ENCODE measurements around the gene ARL6IP6.
"Not testable (repeated sequence)": the region's sequence is repeated elsewhere in the genome, so short reads cannot be mapped to it uniquely, and the experiment has no call there.

The ARL6IP6 gene

DNA sequence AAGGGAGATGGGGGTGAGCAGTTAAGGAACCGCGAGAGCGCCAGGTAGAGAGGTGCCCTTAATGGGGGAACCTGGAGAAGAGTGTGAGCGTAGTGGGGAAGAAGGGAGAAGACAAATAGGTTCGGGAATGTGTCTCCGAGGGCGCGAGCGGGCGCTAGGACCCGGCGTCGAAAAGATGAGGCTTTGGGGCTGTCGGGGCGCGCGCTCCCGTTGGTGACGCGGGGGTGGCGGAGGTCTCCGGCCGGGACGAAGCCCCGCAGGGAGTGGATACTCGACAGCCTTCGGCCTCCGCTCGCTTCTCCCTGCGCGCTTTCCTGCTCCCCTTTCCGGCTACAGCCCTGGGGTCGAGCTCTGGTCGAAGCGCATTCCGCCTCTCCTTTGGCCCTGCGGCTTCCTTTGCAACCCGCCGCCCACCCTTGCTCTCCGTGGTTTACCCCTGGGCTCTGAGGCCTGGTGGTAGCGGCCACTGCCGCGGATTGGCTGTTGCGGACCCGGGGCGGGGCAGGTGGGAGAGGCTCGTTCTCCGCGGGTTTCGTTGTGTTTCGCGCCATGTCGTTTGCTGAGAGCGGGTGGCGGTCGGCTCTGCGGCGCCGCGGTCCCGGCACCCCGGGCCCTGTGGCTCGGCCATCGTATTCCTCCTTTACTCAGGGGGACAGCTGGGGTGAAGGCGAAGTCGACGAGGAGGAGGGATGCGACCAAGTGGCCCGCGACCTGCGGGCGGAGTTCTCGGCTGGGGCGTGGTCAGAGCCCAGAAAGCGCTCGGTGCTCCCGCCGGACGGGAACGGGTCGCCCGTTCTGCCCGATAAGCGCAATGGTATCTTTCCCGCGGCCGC, at the start of gene ARL6IP6:
Gene ARL6IP6, plus strand, starts transcription at position 545 of the 833 bp plus-strand sequence. Its CDS starts 5 bp downstream, at position 550.
- peak; percentile 89 to 94 for DNase-seq

DNA sequence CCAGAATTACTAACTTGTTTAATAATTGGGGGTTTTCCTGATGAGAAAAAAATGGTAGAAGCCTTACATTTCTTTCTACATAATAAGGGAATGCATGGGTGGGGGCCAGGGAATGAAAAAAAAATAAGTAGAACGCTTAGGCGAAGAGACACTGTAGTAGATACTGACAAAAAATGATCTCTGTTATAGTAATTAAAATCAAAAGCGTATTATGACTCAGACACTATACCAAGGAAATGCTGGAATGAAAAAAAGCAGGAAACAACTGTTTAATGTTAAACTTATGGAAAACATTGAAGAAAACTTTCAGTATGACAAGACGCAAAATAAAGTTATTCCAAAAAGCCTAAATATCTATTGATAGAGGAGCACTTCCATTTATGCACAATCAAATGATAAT, 44.1 kb upstream of the ARL6IP6 start:
- DNase-seq: no peak

DNA sequence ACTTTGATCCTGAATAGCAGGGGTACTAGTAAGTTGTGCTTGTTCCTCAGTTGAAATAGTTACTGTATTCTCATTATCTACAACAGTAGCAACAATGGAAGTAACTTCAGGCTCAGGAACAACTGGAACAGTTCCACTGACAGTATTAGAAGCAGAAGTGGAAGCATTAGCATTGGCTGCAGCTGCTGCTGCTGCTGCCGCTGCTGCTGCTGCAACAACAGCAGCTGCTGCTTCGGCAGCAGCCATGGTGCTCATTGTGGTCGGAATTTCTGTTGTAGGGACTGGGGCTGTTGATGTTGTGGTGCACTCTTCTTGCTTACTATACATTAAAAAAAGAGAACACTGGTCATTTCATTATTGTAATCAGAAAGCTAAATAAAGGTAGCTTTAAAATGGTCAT, 42.0 kb upstream of the ARL6IP6 start:
- DNase-seq: no peak

DNA sequence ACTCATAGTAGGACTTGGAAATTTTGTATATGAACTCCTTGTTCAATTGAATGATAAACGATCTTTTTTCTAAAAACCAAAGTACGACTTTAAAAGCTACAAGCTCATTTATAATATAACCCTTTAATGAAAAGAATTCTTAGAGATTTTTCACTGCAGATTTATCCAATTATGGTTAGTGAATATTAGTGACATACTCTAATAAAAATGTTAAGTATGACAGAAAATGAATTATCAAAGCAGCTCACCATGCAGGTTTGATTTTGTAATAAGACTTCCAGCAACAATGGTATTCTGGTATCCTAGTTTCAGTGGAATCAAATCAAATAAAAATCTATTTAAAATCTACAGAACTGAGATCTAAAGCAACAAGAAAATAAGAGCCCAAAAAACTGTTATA, 39.6 kb upstream of the ARL6IP6 start:
- no peak for DNase-seq

DNA sequence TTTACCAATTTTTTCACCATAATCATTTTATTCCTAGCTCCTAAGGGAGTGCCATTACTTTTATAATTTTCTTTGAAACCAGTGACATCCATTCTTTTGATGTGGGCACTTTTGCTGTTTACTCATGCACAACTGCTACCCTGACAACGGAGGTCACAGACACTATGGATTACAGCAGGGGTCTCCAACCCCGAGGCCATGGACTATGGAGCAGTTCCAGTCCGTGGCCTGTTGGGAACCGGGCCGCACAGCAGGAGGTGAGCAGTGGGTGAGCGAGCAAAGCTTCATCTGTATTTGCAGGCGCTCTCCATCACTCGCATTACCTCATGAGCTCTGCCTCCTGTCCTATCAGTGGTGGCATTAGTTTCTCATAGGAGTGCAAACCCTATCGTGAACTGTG, 35.8 kb upstream of the ARL6IP6 start:
- DNase-seq: no peak

DNA sequence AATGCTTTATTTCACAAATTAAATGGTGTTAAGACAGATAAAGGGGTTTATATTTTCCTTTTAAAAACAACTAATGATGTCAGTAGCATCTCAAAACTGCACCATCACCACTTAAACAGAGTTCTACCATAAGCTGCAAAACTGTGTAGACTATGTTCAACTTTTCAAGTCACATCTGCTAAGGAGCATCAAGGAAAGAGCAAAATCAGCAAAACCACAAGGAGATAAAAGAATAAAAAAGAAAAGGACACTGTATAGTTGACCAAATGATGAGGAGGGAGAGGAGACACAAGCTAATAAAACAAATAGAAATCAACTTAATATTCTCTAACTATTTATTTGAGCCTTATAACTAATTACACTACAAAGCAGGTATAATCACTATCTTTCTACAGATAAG, 35.0 kb upstream of the ARL6IP6 start:
- no peak for DNase-seq

DNA sequence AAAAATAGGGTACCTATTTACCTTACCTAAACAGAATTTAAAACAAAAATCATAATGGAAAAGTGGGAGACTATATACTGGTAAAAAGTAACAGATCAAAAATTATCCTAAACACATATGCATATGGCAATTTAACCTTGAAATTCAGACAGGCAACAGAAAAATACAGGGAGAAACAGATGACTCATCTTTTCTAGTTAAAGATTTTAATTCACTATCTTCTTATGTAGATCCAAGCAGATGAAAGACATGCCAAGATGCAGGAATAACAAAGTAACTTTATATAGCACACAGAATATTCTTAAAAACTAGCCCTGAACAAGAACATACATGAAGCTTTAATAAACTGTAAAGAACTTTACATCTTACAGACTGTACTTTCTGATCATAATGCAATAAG, 32.1 kb upstream of the ARL6IP6 start:
- no peak for DNase-seq

DNA sequence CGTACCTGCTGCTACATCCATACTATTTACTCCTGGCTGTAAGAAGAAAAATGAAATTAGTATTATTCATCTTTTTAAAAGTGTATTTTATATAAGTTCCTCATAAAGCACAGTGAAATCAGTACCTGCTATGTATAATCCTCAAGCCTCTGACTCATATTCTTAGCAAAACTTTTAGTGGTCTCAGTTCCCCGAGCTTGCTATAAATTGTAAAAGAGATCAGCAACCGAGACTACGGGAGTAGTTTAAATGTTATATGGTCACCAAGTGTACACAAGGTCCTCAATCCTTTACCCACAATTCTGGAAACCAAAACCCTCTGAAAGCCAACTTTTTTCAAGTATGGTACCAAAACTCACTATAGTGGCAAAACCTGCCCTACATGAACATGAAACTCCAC, 25.4 kb upstream of the ARL6IP6 start:
- no peak for DNase-seq

DNA sequence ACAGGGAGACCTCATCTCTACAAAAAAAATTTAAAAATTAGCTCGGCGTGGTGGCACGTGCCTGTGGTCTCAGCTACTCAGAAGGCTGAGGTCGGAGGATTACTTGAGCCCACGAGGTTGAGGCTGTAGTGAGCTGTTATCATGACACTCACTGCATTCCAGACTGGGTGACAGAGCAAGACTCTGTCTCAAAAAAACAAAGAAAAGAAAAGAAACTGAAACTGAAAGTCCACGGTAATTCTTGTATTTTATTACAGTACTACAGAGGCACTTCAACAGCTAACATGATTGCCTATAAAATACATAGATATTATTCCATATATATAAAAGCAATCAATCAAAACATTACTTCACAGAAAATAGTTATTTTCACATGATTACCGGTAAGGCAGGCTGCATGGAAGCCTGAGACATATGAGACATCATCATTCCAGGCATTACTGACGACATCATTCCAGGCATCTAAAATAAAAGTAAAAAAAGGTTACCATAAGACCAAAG, 24.2 kb upstream of the ARL6IP6 start:
- peak; percentile 49 to 78 for DNase-seq

DNA sequence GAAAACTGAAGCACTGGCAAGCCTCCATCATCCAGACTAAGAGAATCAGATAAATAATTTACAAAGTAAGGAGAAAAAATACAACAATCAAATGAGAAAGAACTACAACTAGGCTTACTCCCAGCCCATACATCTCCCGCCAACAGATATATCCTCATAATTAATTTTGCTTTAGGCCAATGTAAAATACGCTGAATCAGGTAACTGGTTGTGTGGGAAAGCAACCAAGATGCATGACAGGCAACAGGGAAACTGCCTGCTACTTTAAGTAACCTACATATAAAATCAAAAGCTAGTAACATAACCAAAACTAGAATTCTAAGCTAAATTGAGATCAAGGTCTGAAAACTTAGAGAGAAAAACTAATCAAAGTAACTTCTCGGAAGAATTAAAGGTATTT, 22.7 kb upstream of the ARL6IP6 start:
- no peak for DNase-seq

DNA sequence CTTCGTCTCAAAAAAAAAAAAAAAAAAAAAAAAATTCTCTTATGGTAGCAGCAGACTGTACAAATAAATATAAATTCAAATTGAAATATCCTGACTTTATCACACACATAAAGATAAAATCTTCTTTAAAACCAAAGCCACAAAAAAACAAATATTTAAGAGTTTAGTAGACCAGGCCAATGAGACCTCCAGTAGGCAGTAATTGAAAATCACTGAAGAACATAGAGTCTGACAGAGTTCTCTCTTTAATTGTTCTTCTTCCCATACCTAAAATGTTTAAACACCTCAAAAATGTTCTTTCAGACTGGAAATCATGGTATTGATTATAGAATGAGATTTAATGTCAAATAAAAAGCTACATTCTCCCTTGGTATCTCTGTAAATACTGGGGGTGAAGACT, 21.9 kb upstream of the ARL6IP6 start:
- no peak for DNase-seq

DNA sequence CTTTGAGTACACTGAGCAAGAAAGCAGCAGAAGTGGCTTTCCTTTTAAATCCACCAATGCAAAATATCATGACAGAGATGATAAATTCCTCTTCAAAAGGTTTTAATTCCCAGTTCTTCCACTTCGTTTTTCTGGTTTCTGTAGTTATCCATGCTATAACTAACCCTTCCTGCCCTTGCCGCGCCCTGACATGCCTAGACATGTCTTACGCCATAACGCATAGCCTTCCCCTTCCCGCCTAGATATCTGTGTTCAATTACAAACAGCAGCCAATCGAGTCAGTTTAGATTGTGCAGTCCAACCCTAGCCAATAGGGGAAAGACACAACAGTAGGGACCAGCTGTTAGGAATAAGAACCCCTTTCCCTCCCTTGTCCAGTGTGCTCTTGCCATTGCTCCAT, 17.2 kb upstream of the ARL6IP6 start:
- DNase-seq: no peak

DNA sequence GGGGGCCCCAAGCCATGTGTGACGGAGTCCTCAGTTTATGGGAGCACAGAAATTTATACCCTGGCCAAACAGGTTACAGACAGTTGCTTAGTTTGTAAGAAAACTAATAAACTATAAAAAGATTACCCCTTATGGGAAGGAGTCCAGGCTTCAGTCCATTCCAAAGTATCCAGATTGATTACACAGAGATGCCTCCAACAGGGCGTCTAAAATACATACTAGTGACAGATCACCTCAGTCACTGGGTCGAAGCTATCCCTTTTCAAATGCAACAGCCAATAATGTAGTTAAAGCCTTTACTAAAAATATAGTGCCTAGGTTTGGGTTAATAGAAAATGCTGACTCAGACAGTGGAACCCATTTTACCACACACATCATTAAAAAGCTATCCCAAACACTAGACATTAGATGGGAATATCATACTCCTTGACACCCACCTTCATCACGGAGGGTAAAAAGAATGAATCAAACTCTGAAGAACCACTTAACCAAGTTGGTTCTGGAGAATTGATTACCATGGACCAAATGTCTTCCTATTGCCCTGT, 11.9 kb upstream of the ARL6IP6 start:
- no peak for DNase-seq

DNA sequence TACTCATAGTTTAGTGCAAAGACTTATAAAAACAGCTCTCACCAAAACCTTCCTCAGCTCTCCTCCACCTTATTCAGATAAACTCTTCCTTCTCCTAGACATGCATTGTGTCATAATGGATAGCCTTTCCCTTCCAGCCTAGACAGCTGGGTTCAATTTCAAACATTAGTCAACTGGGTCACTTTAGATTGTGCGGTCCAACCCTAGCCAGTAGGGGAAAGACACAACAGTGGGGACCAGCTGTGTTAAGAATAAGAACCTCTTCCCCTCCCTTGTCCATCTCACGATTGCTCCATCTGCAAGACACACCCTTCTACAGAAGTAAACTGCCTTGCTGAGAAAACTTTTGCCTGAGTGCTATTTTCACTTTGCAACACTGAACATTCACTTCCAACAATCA, 9.7 kb upstream of the ARL6IP6 start:
- no peak for DNase-seq

DNA sequence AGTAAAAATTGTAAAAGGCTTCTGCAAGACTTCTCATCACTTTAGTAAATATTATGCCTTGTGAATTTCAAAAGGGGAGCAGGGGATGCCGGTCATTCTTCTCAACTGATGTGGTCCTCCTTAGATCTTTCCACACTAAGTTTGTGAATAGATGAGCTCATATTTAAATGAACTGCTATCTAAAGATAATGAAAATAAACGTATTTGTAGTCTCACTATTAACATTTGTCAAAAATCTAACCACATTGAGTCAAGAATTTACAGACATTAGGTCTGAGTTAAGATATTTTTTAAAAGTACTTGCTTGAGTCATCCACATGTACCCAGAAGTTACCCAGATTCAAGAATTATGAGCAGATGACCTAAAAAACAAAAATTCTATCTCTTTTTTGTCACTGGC, 7.7 kb upstream of the ARL6IP6 start:
- no peak for DNase-seq

DNA sequence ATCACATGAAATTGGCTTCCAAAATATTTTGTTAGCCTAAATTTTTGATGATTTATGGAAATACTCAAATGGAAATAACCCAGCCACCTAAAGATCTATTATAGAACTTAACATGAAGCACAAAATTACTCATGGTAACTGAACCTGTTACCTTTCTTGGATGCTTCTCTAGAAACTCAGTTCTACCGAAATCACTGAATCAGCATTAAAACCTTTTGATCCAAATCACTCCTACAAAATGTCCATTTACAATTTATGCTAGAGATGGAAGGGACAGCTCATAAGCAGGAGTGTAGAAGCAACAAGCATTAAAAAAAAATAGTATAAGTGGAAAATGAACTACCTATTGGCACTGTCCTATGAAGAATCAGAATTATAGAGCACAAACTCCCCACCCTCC, 3.3 kb upstream of the ARL6IP6 start:
- DNase-seq: no peak

DNA sequence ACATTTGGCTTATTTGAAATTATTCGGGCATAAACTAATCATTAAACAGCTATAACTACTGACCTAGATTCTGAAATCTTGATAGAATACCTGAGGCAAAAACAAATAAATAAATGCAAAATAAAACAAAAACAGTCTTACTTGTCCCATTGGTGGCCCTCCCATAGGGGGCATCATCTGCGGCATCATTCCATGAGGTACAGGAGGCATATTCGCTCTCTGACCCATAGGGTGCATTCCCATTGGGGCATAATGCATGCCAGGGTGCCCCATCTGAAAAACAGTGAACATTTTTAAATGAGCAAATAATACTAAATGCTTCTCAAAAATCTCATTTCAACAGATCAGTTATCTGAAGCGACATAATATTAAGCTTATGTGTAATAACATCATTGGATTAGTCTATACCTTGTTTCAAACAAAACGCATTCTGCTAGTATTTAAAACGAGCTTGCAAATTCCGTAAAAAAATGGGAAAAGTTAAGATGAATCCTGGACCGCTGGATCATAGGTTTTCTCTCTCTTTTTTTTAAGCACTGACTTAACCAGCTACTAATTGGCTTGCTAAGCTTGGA, 2.5 kb upstream of the ARL6IP6 start:
- DNase-seq: peak; percentile 4 to 51

DNA sequence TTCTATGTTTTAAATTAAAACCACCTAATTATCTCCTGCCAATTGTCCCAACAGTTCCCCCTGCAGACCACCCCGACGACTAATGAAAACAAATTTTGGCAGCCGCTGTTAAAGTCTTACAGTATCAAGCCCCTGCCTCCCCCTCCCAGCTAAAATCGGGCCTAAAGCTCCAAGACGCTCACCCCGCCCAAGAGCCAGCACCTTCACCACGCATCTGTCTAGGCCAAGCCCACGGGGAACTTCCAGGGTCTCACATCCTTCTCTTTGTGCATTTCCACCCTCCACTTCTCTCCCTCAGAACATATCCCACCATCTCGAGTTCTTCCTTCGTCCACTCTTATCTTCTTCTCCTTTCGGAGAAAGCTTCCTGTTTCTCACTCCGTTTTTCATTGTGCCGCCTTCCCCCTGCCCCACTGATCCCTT, 1.6 kb upstream of the ARL6IP6 start:
- DNase-seq: peak; percentile 18 to 52

DNA sequence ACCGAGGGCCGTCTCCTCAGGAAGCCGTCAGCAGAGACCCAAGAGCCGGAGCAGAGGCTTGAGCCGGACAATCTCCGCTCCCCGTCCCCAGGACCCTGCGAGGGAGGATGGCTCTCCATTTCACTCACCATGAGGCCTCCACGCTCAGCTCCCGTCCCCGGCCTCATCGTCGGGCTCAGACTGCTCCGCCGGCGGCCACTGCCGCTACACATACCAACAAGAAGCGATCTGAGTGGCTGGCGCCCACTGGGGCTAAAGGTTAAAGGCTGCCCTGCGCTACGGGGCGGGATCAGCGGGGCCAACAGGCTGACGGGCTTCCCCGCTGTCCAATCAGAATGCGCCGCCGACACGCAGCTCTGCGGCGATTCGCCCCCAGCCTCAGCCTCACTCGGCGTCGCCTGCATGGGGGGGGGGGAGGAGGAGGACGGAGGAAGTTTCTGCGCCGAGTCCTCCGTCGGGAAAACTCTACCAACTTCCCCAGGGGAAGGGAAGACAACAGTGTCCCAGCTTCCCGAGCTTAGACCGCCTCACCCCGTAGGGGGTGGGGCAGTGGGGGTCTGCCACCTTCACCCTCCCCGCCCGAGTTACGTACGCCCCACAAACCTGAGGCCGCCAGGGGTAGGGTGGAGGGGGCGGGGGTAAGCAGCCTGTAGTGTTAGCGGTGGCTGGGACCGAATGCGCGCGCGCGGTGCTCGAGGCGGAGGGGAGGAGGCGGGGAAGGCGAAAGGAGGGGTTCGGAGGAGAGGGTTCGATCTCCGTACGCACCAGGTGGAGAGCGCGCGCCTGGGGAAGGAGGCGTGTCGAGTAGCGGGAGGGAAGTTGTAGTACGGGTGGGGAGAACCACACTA, 968 bp upstream of the ARL6IP6 start, which contains the start of gene PRPF40A:
Gene PRPF40A, minus strand, starts transcription at position 234 of the 848 bp plus-strand sequence. Its CDS starts 22 bp downstream, at position 212.
- DNase-seq: peak; percentile 99

DNA sequence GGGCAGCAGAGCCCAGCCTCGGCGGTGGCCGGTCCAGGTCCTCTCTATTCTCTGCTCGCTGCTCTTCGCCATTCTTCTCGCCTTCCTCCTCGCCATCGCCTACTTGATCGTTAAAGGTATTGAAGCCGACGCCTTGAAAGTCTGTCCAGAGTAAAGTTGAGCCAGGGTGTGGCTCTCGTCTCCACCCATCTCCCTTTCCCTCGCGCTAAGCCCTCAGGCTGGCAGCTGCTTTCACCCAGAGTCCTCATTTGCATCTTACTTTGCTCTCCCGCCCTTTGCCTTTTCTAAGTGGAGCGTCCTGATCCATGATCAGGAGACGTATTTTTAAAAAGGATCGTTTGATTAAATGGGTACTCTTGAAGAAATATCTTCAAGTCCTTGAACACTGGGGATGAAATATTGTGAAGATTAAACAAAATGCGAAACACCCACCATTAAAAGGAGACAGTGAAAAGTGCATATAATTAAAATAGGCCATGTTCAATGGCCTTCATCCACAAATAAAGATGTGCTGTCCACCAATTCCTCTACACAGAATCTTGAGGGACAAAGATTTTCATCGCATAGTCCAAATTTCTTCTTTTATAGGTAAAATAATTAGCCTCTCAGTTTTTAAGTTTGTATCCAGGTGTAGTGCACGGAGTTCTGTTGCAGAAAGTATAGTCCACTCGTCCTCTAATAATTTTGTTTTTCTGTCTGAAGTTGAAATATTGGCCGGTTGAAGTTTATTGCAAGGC, 657 bp downstream of the ARL6IP6 start:
- no peak for DNase-seq

DNA sequence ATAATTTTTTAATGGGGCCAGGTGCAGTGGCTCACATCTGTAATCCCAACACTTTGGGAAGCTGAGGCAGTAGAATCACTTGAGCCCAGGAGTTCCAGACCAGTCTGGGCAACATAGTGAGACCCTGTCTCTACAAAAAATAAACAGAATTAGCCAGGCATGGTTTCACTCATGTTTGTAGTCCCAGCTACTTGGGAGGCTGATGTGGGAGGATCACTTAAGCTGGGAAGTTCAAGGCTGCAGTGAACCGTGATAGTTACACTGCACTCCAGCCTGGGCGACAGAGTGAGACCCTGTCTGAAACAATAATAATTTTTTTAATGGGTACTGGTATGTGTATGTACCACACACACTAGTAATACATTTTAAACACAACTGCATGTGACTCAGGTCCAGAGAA, 2.4 kb downstream of the ARL6IP6 start:
- no peak for DNase-seq

DNA sequence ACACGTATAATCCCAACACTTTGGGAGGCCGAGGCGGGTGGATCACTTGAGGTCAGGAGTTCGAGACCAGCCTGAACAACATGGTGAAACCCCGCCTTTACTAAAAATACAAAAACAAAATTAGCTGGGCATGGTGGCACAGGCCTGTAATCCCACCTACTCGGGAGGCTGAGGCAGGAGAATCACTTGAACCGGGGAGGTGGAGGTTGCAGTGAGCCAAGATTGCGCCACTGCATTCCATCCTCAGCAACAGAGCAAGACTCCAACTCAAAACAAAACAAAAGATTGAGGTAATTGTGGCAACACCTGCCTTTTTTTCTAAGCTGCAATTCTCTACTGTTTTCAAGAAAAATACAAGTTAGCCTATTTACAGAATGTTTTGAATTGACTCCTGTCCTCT, 4.2 kb downstream of the ARL6IP6 start:
- DNase-seq: not testable (repeated sequence)

Data from CD4-positive, alpha-beta T cell treated with Interferon alpha-2 for 1 hour (primary cell).